Measurements from ENCODE around the gene L3MBTL3.

DNA sequence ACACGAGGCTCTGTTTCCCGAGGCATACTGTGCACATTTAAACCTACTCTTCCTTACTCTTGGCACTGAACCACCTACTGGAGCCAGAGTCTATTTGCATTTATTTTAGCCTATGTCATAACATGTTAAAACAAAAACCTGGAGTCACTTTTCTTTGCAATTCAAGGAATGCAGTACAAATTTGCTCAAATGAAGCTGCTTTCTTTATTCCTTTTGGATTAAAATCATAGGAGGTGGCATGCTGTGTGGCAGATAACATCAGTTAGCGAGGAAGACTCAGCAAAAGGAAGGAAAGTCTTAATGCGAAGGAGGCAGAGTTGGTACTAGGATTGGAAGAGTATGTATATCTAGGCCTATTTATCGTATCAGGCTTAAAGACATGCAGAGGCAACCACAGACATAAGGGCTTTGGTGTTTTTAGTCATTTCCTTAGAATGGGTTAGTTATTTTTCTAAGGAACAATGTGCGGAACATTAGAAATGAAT, 111.4 kb downstream of the L3MBTL3 start:
- TF ChIP-seq, protein P1, sequence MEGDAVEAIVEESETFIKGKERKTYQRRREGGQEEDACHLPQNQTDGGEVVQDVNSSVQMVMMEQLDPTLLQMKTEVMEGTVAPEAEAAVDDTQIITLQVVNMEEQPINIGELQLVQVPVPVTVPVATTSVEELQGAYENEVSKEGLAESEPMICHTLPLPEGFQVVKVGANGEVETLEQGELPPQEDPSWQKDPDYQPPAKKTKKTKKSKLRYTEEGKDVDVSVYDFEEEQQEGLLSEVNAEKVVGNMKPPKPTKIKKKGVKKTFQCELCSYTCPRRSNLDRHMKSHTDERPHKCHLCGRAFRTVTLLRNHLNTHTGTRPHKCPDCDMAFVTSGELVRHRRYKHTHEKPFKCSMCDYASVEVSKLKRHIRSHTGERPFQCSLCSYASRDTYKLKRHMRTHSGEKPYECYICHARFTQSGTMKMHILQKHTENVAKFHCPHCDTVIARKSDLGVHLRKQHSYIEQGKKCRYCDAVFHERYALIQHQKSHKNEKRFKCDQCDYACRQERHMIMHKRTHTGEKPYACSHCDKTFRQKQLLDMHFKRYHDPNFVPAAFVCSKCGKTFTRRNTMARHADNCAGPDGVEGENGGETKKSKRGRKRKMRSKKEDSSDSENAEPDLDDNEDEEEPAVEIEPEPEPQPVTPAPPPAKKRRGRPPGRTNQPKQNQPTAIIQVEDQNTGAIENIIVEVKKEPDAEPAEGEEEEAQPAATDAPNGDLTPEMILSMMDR (IDR thresholded peaks at IDR 0.05), result no peak
- no peak for TF ChIP-seq POLR2AphosphoS5 (IDR thresholded peaks at IDR 0.05)
- no peak for TF ChIP-seq EP300 (IDR thresholded peaks at IDR 0.05; ENCODE audit: low read depth)
- TF ChIP-seq POLR2A (IDR thresholded peaks at IDR 0.05), result no peak

Data from transverse colon (tissue), 4 donors.